Neural cell (in vitro differentiated cells): ENCODE data around the gene KCNQ2. TPM values are rescaled to one million over a fixed set of nuclear protein-coding genes. Genes with fewer than 3 reads are reported as not detected.

Experiments used
- H2AFZ ChIP-seq: fragments of 200-600, 300-800 bp; sonication (generic), shearing (Covaris generic); 2 replicates; pipeline ENCODE4 v1.6.0; 2014; ENCODE audit warnings: low read depth, mild to moderate bottlenecking, antibody characterized with exemption, low read length, moderate library complexity
- H3F3A ChIP-seq: fragments of 200-600 bp; shearing (Covaris generic); 2 replicates; pipeline ENCODE4 v1.6.1; 2016; ENCODE audit warnings: mild to moderate bottlenecking, moderate library complexity, mixed read lengths, antibody characterized with exemption, low read length; ENCODE audit not compliant: insufficient read depth, poor library complexity, severe bottlenecking
- H3K27ac ChIP-seq: fragments of 200-600, 300-800 bp; sonication (generic), shearing (Covaris generic); 2 replicates; pipeline ENCODE4 v1.5.1; 2014; ENCODE audit warnings: mild to moderate bottlenecking, low read length, moderate library complexity
- H3K27me3 ChIP-seq: fragments of 300-800, 200-600 bp; sonication (generic), shearing (Covaris generic); 2 replicates; pipeline ENCODE4 v1.6.0; 2014; ENCODE audit warnings: mild to moderate bottlenecking, low read depth, low read length, moderate library complexity; ENCODE audit not compliant: insufficient read depth
- H3K36me3 ChIP-seq: fragments of 300-800, 200-600 bp; sonication (generic), shearing (Covaris generic); 2 replicates; pipeline ENCODE4 v1.5.1; 2014; ENCODE audit warnings: mild to moderate bottlenecking, antibody characterized with exemption, low read length, moderate library complexity; ENCODE audit not compliant: insufficient read depth
- H3K4me2 ChIP-seq: fragments of 300-800, 200-600 bp; sonication (generic), shearing (Covaris generic); 2 replicates; pipeline ENCODE4 v1.6.0; 2014; ENCODE audit warnings: mild to moderate bottlenecking, low read length
- H3K4me3 ChIP-seq: fragments of 300-800, 200-600 bp; sonication (generic), shearing (Covaris generic); 2 replicates; pipeline ENCODE4 v1.5.1; 2014; ENCODE audit warnings: mild to moderate bottlenecking, low read length, moderate library complexity
- H3K79me2 ChIP-seq: fragments of 200-600 bp; shearing (Covaris generic); replicated peaks from 2 replicates; pipeline ENCODE4 v1.6.0; 2014; ENCODE audit warnings: mild to moderate bottlenecking, low read length, moderate library complexity; ENCODE audit not compliant: insufficient read depth
- H3K9ac ChIP-seq: fragments of 300-800, 200-600 bp; sonication (generic), shearing (Covaris generic); 2 replicates; pipeline ENCODE4 v1.6.1; 2016; ENCODE audit warnings: mild to moderate bottlenecking, low read length, mixed read lengths
- H3K9me2 ChIP-seq: fragments of 200-600 bp; shearing (Covaris generic); 2 replicates; pipeline ENCODE4 v1.6.1; 2016; ENCODE audit warnings: mild to moderate bottlenecking, low read length, mixed read lengths; ENCODE audit not compliant: insufficient read depth
- H3K9me3 ChIP-seq: fragments of 200-600, 300-800 bp; sonication (generic), shearing (Covaris generic); 2 replicates; pipeline ENCODE4 v1.6.1; 2016; ENCODE audit warnings: mild to moderate bottlenecking, mixed run types, low read length, moderate library complexity, mixed read lengths
- H4K20me1 ChIP-seq: fragments of 200-600 bp; shearing (Covaris generic); 2 replicates; pipeline ENCODE4 v1.6.1; 2016; ENCODE audit warnings: mild to moderate bottlenecking, mixed run types; ENCODE audit not compliant: insufficient read depth
- EP300 ChIP-seq: fragments of 450-650 bp; conservative IDR thresholded peaks from 2 replicates; pipeline ENCODE4 v1.6.1; 2014; ENCODE audit warnings: antibody characterized with exemption, mild to moderate bottlenecking, moderate library complexity; ENCODE audit not compliant: poor library complexity, severe bottlenecking
- EZH2 ChIP-seq: fragments of 200-600, 300-800 bp; shearing (Covaris generic), sonication (generic); IDR thresholded peaks from 2 replicates; pipeline ENCODE4 v1.6.1; 2014; ENCODE audit warnings: antibody characterized with exemption, low read length, borderline replicate concordance, mild to moderate bottlenecking; ENCODE audit not compliant: insufficient read depth, poor library complexity, severe bottlenecking
- MXI1 ChIP-seq: fragments of 450-650 bp; conservative IDR thresholded peaks from 2 replicates; pipeline ENCODE4 v1.6.1; 2014; ENCODE audit warnings: antibody characterized with exemption, mild to moderate bottlenecking; ENCODE audit not compliant: poor library complexity, severe bottlenecking
- POLR2AphosphoS5 ChIP-seq: IDR thresholded peaks from 2 replicates; pipeline ENCODE4 v1.6.1; 2012
- RAD21 ChIP-seq: fragments of 450-650 bp; conservative IDR thresholded peaks from 2 replicates; pipeline ENCODE4 v1.6.1; 2014; ENCODE audit warnings: antibody characterized with exemption, mild to moderate bottlenecking, moderate library complexity
- SMC3 ChIP-seq: fragments of 450-650 bp; conservative IDR thresholded peaks from 2 replicates; pipeline ENCODE4 v1.6.1; 2014; ENCODE audit warnings: antibody characterized with exemption, mild to moderate bottlenecking, moderate library complexity; ENCODE audit not compliant: poor library complexity
- TAF1 ChIP-seq: IDR thresholded peaks from 2 replicates; pipeline ENCODE4 v1.6.1; 2012; ENCODE audit warnings: low read depth
- polyA plus RNA-seq: library from polyadenylated mRNA; depleted of rRNA; stranded (reverse); fragments of >200 nt; gene quantifications from 2 replicates; pipeline ENCODE4 v1.2.3, GENCODE V29; 2014
- TF ChIP-seq, protein P1 (sequence below): IDR thresholded peaks from 2 replicates; pipeline ENCODE4 v1.6.1; 2012; ENCODE audit warnings: borderline replicate concordance
- TF ChIP-seq, protein P2 (sequence below): fragments of 450-650 bp; IDR thresholded peaks from 2 replicates; pipeline ENCODE4 v1.5.1; 2014; ENCODE audit warnings: antibody characterized with exemption, mild to moderate bottlenecking, moderate library complexity; ENCODE audit not compliant: poor library complexity, severe bottlenecking

Gene KCNQ2
- polyA plus RNA-seq, 1 donor from 2014 or later, result 84.7 TPM

DNA sequence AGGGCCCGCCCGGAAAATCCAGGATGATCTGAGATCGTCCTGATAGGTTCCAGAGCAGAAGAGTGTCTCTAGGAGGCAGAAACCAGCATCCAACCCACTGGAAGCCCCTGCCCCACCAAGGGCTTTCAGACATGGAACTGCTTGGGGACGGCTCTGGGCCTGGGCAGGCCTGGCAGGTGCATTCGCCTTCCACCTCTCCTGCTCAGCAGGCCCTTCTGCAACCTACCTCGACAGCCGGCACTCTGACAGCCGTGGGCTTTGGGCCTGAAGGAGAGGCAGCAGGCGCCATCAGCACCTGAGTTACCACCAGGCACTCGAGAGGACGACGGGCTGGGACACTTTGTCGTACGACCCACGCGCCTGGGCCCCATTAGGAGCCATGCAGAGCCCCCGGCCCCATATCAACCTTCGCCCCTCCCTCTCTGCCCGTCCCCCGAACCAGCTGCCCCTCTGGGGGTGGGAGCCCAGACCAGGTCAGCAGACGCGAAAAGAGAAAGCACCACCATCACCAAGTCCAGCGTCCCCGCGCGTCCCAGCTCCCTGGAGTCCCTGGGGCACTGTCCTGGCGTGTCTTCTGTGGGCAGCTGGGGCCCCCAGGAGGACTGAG is 44.6 kb downstream of the KCNQ2 start:
- TF ChIP-seq POLR2AphosphoS5 (no peak), RAD21 (no peak), EP300 (no peak), EZH2 (no peak), MXI1 (no peak), TAF1 (no peak), SMC3 (no peak)
- TF ChIP-seq, protein P1, sequence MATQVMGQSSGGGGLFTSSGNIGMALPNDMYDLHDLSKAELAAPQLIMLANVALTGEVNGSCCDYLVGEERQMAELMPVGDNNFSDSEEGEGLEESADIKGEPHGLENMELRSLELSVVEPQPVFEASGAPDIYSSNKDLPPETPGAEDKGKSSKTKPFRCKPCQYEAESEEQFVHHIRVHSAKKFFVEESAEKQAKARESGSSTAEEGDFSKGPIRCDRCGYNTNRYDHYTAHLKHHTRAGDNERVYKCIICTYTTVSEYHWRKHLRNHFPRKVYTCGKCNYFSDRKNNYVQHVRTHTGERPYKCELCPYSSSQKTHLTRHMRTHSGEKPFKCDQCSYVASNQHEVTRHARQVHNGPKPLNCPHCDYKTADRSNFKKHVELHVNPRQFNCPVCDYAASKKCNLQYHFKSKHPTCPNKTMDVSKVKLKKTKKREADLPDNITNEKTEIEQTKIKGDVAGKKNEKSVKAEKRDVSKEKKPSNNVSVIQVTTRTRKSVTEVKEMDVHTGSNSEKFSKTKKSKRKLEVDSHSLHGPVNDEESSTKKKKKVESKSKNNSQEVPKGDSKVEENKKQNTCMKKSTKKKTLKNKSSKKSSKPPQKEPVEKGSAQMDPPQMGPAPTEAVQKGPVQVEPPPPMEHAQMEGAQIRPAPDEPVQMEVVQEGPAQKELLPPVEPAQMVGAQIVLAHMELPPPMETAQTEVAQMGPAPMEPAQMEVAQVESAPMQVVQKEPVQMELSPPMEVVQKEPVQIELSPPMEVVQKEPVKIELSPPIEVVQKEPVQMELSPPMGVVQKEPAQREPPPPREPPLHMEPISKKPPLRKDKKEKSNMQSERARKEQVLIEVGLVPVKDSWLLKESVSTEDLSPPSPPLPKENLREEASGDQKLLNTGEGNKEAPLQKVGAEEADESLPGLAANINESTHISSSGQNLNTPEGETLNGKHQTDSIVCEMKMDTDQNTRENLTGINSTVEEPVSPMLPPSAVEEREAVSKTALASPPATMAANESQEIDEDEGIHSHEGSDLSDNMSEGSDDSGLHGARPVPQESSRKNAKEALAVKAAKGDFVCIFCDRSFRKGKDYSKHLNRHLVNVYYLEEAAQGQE, result no peak
- TF ChIP-seq, protein P2, sequence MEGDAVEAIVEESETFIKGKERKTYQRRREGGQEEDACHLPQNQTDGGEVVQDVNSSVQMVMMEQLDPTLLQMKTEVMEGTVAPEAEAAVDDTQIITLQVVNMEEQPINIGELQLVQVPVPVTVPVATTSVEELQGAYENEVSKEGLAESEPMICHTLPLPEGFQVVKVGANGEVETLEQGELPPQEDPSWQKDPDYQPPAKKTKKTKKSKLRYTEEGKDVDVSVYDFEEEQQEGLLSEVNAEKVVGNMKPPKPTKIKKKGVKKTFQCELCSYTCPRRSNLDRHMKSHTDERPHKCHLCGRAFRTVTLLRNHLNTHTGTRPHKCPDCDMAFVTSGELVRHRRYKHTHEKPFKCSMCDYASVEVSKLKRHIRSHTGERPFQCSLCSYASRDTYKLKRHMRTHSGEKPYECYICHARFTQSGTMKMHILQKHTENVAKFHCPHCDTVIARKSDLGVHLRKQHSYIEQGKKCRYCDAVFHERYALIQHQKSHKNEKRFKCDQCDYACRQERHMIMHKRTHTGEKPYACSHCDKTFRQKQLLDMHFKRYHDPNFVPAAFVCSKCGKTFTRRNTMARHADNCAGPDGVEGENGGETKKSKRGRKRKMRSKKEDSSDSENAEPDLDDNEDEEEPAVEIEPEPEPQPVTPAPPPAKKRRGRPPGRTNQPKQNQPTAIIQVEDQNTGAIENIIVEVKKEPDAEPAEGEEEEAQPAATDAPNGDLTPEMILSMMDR, result no peak
- no peak overlapping the region for H3K4me3 ChIP-seq
- no peaks in the 10 kb centered on the region for H4K20me1 ChIP-seq
- no peaks in the 10 kb centered on the region for H3F3A ChIP-seq
- H3K9ac ChIP-seq, result no peak overlapping the region
- H3K9me3 ChIP-seq, result no peaks in the 10 kb centered on the region
- no peak overlapping the region for H2AFZ ChIP-seq
- H3K79me2 ChIP-seq, result no peaks in the 10 kb centered on the region
- no peak overlapping the region for H3K4me2 ChIP-seq
- H3K36me3 ChIP-seq, result peaks cover 5% of the 10 kb centered on the region
- H3K27ac ChIP-seq, result no peak overlapping the region
- no peaks in the 10 kb centered on the region for H3K27me3 ChIP-seq
- H3K9me2 ChIP-seq, result no peaks in the 10 kb centered on the region

DNA sequence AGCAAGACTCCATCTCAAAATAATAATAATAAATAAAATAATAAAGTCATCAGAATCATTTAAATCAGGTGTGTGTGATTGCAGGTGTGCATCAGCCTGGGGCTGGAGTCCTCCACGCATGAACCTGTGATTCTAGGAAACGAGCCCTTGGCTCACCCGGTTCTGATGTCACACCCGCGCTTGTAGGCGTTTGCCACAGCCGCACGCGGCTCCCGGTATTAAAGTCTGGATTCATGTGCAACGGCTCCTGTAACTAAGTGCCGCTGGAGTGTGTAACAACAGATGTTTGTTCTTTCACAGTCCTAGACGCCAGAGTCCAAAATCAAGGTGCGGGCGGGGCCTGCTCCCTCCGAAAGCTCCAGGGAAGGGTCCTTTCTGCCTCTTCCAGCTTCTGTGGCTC is 45.2 kb downstream of the KCNQ2 start:
- no peak overlapping the region for H3K4me3 ChIP-seq
- H3K9me2 ChIP-seq, result no peaks in the 10 kb centered on the region
- no peaks in the 10 kb centered on the region for H3K9me3 ChIP-seq
- no peaks in the 10 kb centered on the region for H3F3A ChIP-seq
- no peak overlapping the region for H3K27ac ChIP-seq
- TF ChIP-seq, protein P1, result no peak
- TF ChIP-seq, protein P2, result no peak
- TF ChIP-seq EP300 (no peak), EZH2 (no peak), RAD21 (no peak), POLR2AphosphoS5 (no peak), SMC3 (no peak), TAF1 (no peak), MXI1 (no peak)
- H3K36me3 ChIP-seq, result peaks cover 5% of the 10 kb centered on the region
- no peaks in the 10 kb centered on the region for H3K27me3 ChIP-seq
- no peaks in the 10 kb centered on the region for H4K20me1 ChIP-seq
- H3K9ac ChIP-seq, result no peak overlapping the region
- no peaks in the 10 kb centered on the region for H3K79me2 ChIP-seq
- no peak overlapping the region for H2AFZ ChIP-seq
- no peak overlapping the region for H3K4me2 ChIP-seq
